GM12878 (cell line): ENCODE data around the gene GNG3. TPM values are rescaled to one million over a fixed set of nuclear protein-coding genes. Genes with fewer than 3 reads are reported as not detected.

Experiments used
- ATAC-seq: fragments of 200-7000 bp; cut with Tn5 transposase; 3 replicates; pipeline ENCODE4 v1.9.1; 2020; ENCODE audit warnings: mild to moderate bottlenecking, moderate library complexity
- BruUV-seq: library from RNA; stranded (reverse); fragments of 400-500 nt; replicated peaks from 2 replicates; lab custom pipeline; 2021; lab: Mats Ljungman, UMichigan
- CTCF ChIA-PET: fragments of 300-600 bp; sonication (Branson Sonifier 250); formaldehyde crosslinking; extraction: SDS; loops from one replicate; lab custom pipeline; 2021; ENCODE audit warnings: inconsistent platforms; lab: Yijun Ruan, JAX
- POLR2A ChIA-PET: fragments of 350-600 bp; formaldehyde crosslinking; extraction: SDS; loops from one replicate; lab custom pipeline; 2021; ENCODE audit warnings: inconsistent platforms; lab: Charles Lee
- RAD21 ChIA-PET: fragments of 300-600 bp; sonication (Branson Sonifier 250); formaldehyde crosslinking; loops from one replicate; lab custom pipeline; 2023; ENCODE audit warnings: antibody characterized with exemption; ENCODE audit not compliant: unreplicated experiment; lab: Charles Lee
- SMC1A ChIA-PET: fragments of 300-600 bp; sonication (Branson Sonifier 250); formaldehyde crosslinking; loops from one replicate; lab custom pipeline; 2023; ENCODE audit not compliant: unreplicated experiment, uncharacterized antibody; lab: Charles Lee
- DNase-seq: peaks from one replicate; pipeline ENCODE4 v3.0.0-alpha.2; 2011; ENCODE audit warnings: low read depth, low spot score
- FAIRE-seq: peaks from 3 replicates; lab custom pipeline; 2011; peaks lifted over from hg19 to GRCh38; lab: Jason Lieb, UNC
- H2AFZ ChIP-seq: 2 replicates; pipeline ENCODE4 v1.6.0; 2011; ENCODE audit warnings: low read depth, low read length, control low read depth; ENCODE audit not compliant: control insufficient read depth
- H3K27ac ChIP-seq: 2 replicates; pipeline ENCODE4 v1.5.1; 2011; ENCODE audit warnings: control low read depth; ENCODE audit not compliant: control insufficient read depth, insufficient read depth
- H3K27me3 ChIP-seq, 2 experiments: replicated peaks in 1 of 2; 2 replicates each; pipeline versions ENCODE4 v1.6.0 to v1.6.1; 2011; ENCODE audit warnings: low read length in 1 of 2; ENCODE audit not compliant: control insufficient read depth in 2 of 2, insufficient read depth in 2 of 2
- H3K36me3 ChIP-seq, 2 experiments: 2 replicates each; pipeline ENCODE4 v1.5.1; 2011; ENCODE audit warnings: low read length in 1 of 2; ENCODE audit not compliant: control insufficient read depth in 2 of 2, insufficient read depth in 2 of 2
- H3K4me1 ChIP-seq: 2 replicates; pipeline ENCODE4 v1.6.1; 2011; ENCODE audit warnings: mild to moderate bottlenecking, low read length, moderate library complexity, mixed read lengths; ENCODE audit not compliant: control insufficient read depth, insufficient read depth
- H3K4me2 ChIP-seq: 2 replicates; pipeline ENCODE4 v1.6.0; 2011; ENCODE audit warnings: control low read depth; ENCODE audit not compliant: control insufficient read depth, insufficient read depth
- H3K4me3 ChIP-seq: fragments of 200-600 bp; sonication (generic); 2 replicates; pipeline ENCODE4 v1.5.1; 2016
- H3K79me2 ChIP-seq: 2 replicates; pipeline ENCODE4 v1.6.0; 2011; ENCODE audit warnings: low read length; ENCODE audit not compliant: control insufficient read depth, insufficient read depth
- H3K9ac ChIP-seq: 2 replicates; pipeline ENCODE4 v1.8.0; 2011; ENCODE audit warnings: low read length, control low read depth, mixed read lengths; ENCODE audit not compliant: control insufficient read depth, insufficient read depth
- H3K9me3 ChIP-seq: replicated peaks from 3 replicates; pipeline ENCODE4 v1.5.1; 2011; ENCODE audit warnings: mild to moderate bottlenecking, low read length; ENCODE audit not compliant: control insufficient read depth, insufficient read depth
- H4K20me1 ChIP-seq: 2 replicates; pipeline ENCODE4 v1.6.0; 2011; ENCODE audit not compliant: control insufficient read depth, insufficient read depth
- BCL3 ChIP-seq: IDR thresholded peaks from 2 replicates; pipeline ENCODE4 v1.6.1; 2011; ENCODE audit warnings: borderline replicate concordance, low read depth, mild to moderate bottlenecking, moderate library complexity, low read length; ENCODE audit not compliant: insufficient read depth, poor library complexity, severe bottlenecking
- IKZF2 ChIP-seq, 2 experiments: fragments of 450-650 bp; IDR thresholded peaks; 2 replicates each; pipeline ENCODE4 v1.6.1; 2017; ENCODE audit warnings: mild to moderate bottlenecking in 2 of 2, moderate library complexity in 2 of 2
- TARDBP ChIP-seq: IDR thresholded peaks from 2 replicates; pipeline ENCODE4 v1.6.1; 2016; ENCODE audit warnings: borderline replicate concordance
- TCF12 ChIP-seq: IDR thresholded peaks from 2 replicates; pipeline ENCODE4 v1.6.1; 2011; ENCODE audit warnings: low read depth, mild to moderate bottlenecking, low read length
- TCF3 ChIP-seq: IDR thresholded peaks from 2 replicates; pipeline ENCODE4 v1.6.1; 2012; ENCODE audit warnings: low read depth, mild to moderate bottlenecking, low read length, borderline replicate concordance; ENCODE audit not compliant: insufficient read depth
- whole genome bisulfite sequencing: methylation state at CpG from one replicate; pipeline ENCODE4 v1.1.6; 2016; ENCODE audit warnings: low lambda C conversion rate; ENCODE audit not compliant: insufficient replicate concordance, insufficient coverage; ENCODE audit errors: missing lambda C conversion rate; 5-methylcytosine and 5-hydroxymethylcytosine counted together
- in situ Hi-C: fragments of 300-500 bp; cut with MboI; formaldehyde crosslinking; loops from 9 replicates; pipeline ENCODE4 v1.14.3; 2018; ENCODE audit warnings: mixed read lengths
- intact Hi-C: fragments of 100-400 bp; cut with micrococcal nuclease; formaldehyde crosslinking; loops from one replicate; pipeline ENCODE4 v1.14.2; 2022; ENCODE audit not compliant: unreplicated experiment
- polyA plus RNA-seq, 11 experiments: library from polyadenylated mRNA; depleted of rRNA in 4 of 11; unstranded in 6 of 11; stranded (reverse) in 5 of 11; fragments of >200 nt; fragmentation: Nextera tagmentation in 4 of 11; fragmentation: Illumina TruSeq in 1 of 11; extraction: Ambion mirVana in 4 of 11; extraction: Trizol in 1 of 11; gene quantifications; 1 replicate in 1 of 11; 2 replicates in 10 of 11; pipeline versions ENCODE4 v1.2.1 to v1.2.3, GENCODE V29; 2011 to 2016; ENCODE audit warnings: inconsistent platforms in 2 of 11, missing spikeins in 2 of 11, low read depth in 1 of 11
- total RNA-seq, 4 experiments: library from RNA; depleted of rRNA in 3 of 4; stranded (reverse); fragments of >200 nt in 3 of 4; fragmentation: Illumina TruSeq in 1 of 4; extraction: Trizol in 1 of 4; gene quantifications; 2 replicates each; pipeline versions ENCODE4 v1.2.1 to v1.2.3, GENCODE V29; 2013 to 2021

Gene GNG3
- total and polyA plus RNA-seq, 10 of the 15 experiments (the other 5 are each of a cell fraction or from before 2014, with no cell fraction given): 0.27 to 0.83 (median 0.57) TPM; not detected in 5

GRCh38 chr11:62712861-62713260, 5.4 kb downstream of the GNG3 start:
- Histone ChIP-seq H2AFZ (no peak overlapping the region), H3K79me2 (peaks cover under 1% of the 10 kb centered on the region; the same call in 1 of the 2 replicates), H3K4me2 (no peak overlapping the region), H3K9me3 (no peaks in the 10 kb centered on the region), H3K36me3 (peaks cover 32 to 38% of the 10 kb centered on the region in 2 experiments), H3K4me1 (peaks cover 27% of the 10 kb centered on the region), H3K9ac (no peak overlapping the region), H4K20me1 (no peaks in the 10 kb centered on the region), H3K4me3 (0 out of 2 replicates have a peak overlapping the region, but pooled peaks have one; percentile 13), H3K27me3 (no peaks in the 10 kb centered on the region), H3K27ac (0 out of 2 replicates have a peak overlapping the region, but pooled peaks have one; percentile 0)
- no TSS peak for BruUV-seq
- FAIRE-seq: no peak
- POLR2A ChIA-PET: interaction anchor here (0.6 to 5.5 kb wide), 2 partner anchors 14 to 119 kb away, joined by 3 to 40 read pairs; partner anchors contain the start of genes HNRNPUL2, STX5 and TTC9C
- DNase-seq: no peak
- no peak for ATAC-seq
- SMC1A ChIA-PET: interaction anchor here (5.3 kb wide), 1 partner anchor 15 kb away, joined by 26 read pairs; the partner anchor contains the start of genes HNRNPUL2 and TTC9C
- RAD21 ChIA-PET: no interaction called here
- in situ Hi-C loops (no loop called here), intact Hi-C loops (no loop called here)
- CTCF ChIA-PET: interaction anchor here (1.2 kb wide), 1 partner anchor 73 kb away, joined by 3 read pairs; no protein-coding TSS in a partner anchor
- TF ChIP-seq TCF12 (no peak), TARDBP (no peak), TCF3 (no peak), IKZF2 (IDR thresholded peaks at IDR 0.05) (no peak), BCL3 (no peak)
- 12% methylated on average over 3 of the region's 3 CpGs for WGBS
